H4 (cell line): ENCODE data around the gene ANKRD33B. TPM values are rescaled to one million over a fixed set of nuclear protein-coding genes. Genes with fewer than 3 reads are reported as not detected.
"Not testable (repeated sequence)": the region's sequence is repeated elsewhere in the genome, so short reads cannot be mapped to it uniquely, and the experiment has no call there.

Experiments
- DNase-seq: peaks from one replicate; pipeline ENCODE4 v3.0.0-alpha.2; 2015; ENCODE audit warnings: low spot score
- total RNA-seq: library from RNA; depleted of rRNA; stranded (reverse); fragments of >200 nt; shearing (Covaris generic); gene quantifications from 2 replicates; pipeline ENCODE4 v1.2.3, GENCODE V29; 2014

Gene ANKRD33B
- total RNA-seq, 1 experiment from 2014 or later: 1.3 TPM

GRCh38 chr5:10537624-10538023 lies 26.2 kb upstream of the ANKRD33B start:
- no peak for DNase-seq

- DNase-seq: no peak
Observed at GRCh38 chr5:10538103-10538788, 25.6 kb upstream of the ANKRD33B start.

- DNase-seq: no peak
Observed at GRCh38 chr5:10538789-10539686, 24.8 kb upstream of the ANKRD33B start.

GRCh38 chr5:10539687-10539998 lies 24.2 kb upstream of the ANKRD33B start:
- DNase-seq: no peak

GRCh38 chr5:10540036-10540544 lies 23.8 kb upstream of the ANKRD33B start:
- no peak for DNase-seq

GRCh38 chr5:10540951-10541646 lies 22.8 kb upstream of the ANKRD33B start:
- DNase-seq: no peak

GRCh38 chr5:10542055-10542550 lies 21.8 kb upstream of the ANKRD33B start:
- DNase-seq: no peak

- no peak for DNase-seq
Observed at GRCh38 chr5:10543585-10544040, 20.3 kb upstream of the ANKRD33B start.

GRCh38 chr5:10545084-10545483 lies 18.8 kb upstream of the ANKRD33B start:
- no peak for DNase-seq

GRCh38 chr5:10546186-10546585 lies 17.7 kb upstream of the ANKRD33B start:
- DNase-seq: no peak

GRCh38 chr5:10548418-10549122 lies 15.3 kb upstream of the ANKRD33B start:
- DNase-seq: no peak

GRCh38 chr5:10549123-10549514 lies 14.8 kb upstream of the ANKRD33B start:
- DNase-seq: not testable (repeated sequence)

- DNase-seq: no peak
Observed at GRCh38 chr5:10550222-10550995, 13.5 kb upstream of the ANKRD33B start.

- no peak for DNase-seq
Observed at GRCh38 chr5:10551782-10552138, 12.1 kb upstream of the ANKRD33B start.

- DNase-seq: peak; percentile 80
Observed at GRCh38 chr5:10552183-10553143, 11.4 kb upstream of the ANKRD33B start.

GRCh38 chr5:10553476-10553875 lies 10.4 kb upstream of the ANKRD33B start:
- no peak for DNase-seq

GRCh38 chr5:10555277-10555684 lies 8.6 kb upstream of the ANKRD33B start:
- DNase-seq: peak; percentile 88

- DNase-seq: peak; percentile 67
Observed at GRCh38 chr5:10556289-10556807, 7.5 kb upstream of the ANKRD33B start.
